HEK293 (cell line): Measurements from ENCODE around the gene RBM4.
A peak's percentile ranks its signal among the peaks of the same experiment; 100 is the strongest.

Experiments used
- FEZF1 ChIP-seq: fragments of 450-650 bp; formaldehyde crosslinking; IDR thresholded peaks from 2 replicates; pipeline ENCODE4 v1.5.1; 2016; ENCODE audit warnings: missing biosample characterization, missing genetic modification characterization
- GLI2 ChIP-seq: fragments of 450-650 bp; formaldehyde crosslinking; IDR thresholded peaks from 2 replicates; pipeline ENCODE4; 2017; ENCODE audit warnings: missing biosample characterization, missing genetic modification characterization, low read depth, borderline replicate concordance
- GLI4 ChIP-seq: fragments of 450-650 bp; formaldehyde crosslinking; IDR thresholded peaks from 2 replicates; pipeline ENCODE4 v1.5.1; 2016; ENCODE audit warnings: missing biosample characterization, missing genetic modification characterization
- HOXC10 ChIP-seq: sonication (generic); formaldehyde crosslinking; IDR thresholded peaks from 2 replicates; pipeline ENCODE4 v1.8.1; 2023; ENCODE audit warnings: mild to moderate bottlenecking, missing genetic modification reagents
- KLF16 ChIP-seq: fragments of 450-650 bp; formaldehyde crosslinking; IDR thresholded peaks from 2 replicates; pipeline ENCODE4 v1.5.1; 2017; ENCODE audit warnings: missing biosample characterization, missing genetic modification characterization
- SETDB1 ChIP-seq: IDR thresholded peaks from one replicate; pipeline ENCODE4 v1.6.1; 2017; ENCODE audit warnings: mild to moderate bottlenecking, low read length, moderate library complexity, mixed read lengths; ENCODE audit not compliant: insufficient read length
- SP2 ChIP-seq: fragments of 450-650 bp; formaldehyde crosslinking; IDR thresholded peaks from 2 replicates; pipeline ENCODE4 v1.5.1; 2016; ENCODE audit warnings: missing biosample characterization, missing genetic modification characterization
- ZEB2 ChIP-seq: fragments of 450-650 bp; formaldehyde crosslinking; IDR thresholded peaks from 2 replicates; pipeline ENCODE4 v1.5.1; 2016; ENCODE audit warnings: missing biosample characterization, missing genetic modification characterization
- ZFHX2 ChIP-seq: fragments of 450-650 bp; formaldehyde crosslinking; conservative IDR thresholded peaks from 2 replicates; pipeline ENCODE4 v1.5.1; 2016; ENCODE audit warnings: missing biosample characterization, missing genetic modification characterization
- ZFP37 ChIP-seq: fragments of 450-650 bp; formaldehyde crosslinking; IDR thresholded peaks from 2 replicates; pipeline ENCODE4 v1.5.1; 2016; ENCODE audit warnings: missing biosample characterization, missing genetic modification characterization
- ZFP69B ChIP-seq: fragments of 450-650 bp; formaldehyde crosslinking; IDR thresholded peaks from 2 replicates; pipeline ENCODE4 v1.5.1; 2016; ENCODE audit warnings: missing biosample characterization, missing genetic modification characterization
- ZNF155 ChIP-seq: fragments of 450-650 bp; formaldehyde crosslinking; IDR thresholded peaks from 2 replicates; pipeline ENCODE4 v1.5.1; 2016; ENCODE audit warnings: missing biosample characterization, missing genetic modification characterization
- ZNF211 ChIP-seq: fragments of 450-650 bp; formaldehyde crosslinking; IDR thresholded peaks from 2 replicates; pipeline ENCODE4 v1.5.1; 2016; ENCODE audit warnings: low read depth, missing biosample characterization, missing genetic modification characterization
- ZNF239 ChIP-seq: fragments of 450-650 bp; formaldehyde crosslinking; IDR thresholded peaks from 2 replicates; pipeline ENCODE4 v1.5.1; 2016; ENCODE audit warnings: missing biosample characterization, missing genetic modification characterization
- ZNF366 ChIP-seq: fragments of 450-650 bp; formaldehyde crosslinking; conservative IDR thresholded peaks from 2 replicates; pipeline ENCODE4 v1.5.1; 2016; ENCODE audit warnings: missing biosample characterization, missing genetic modification characterization
- ZNF521 ChIP-seq: fragments of 450-650 bp; formaldehyde crosslinking; IDR thresholded peaks from 2 replicates; pipeline ENCODE4 v1.5.1; 2017; ENCODE audit warnings: missing biosample characterization, mild to moderate bottlenecking, missing genetic modification characterization
- ZNF561 ChIP-seq: fragments of 450-650 bp; IDR thresholded peaks from 2 replicates; pipeline ENCODE4 v1.5.1; 2018; ENCODE audit warnings: missing biosample characterization, missing genetic modification characterization, borderline replicate concordance
- ZNF596 ChIP-seq: fragments of 450-650 bp; IDR thresholded peaks from 2 replicates; pipeline ENCODE4 v1.5.0; 2018; ENCODE audit warnings: missing biosample characterization, mild to moderate bottlenecking, missing genetic modification characterization, moderate library complexity
- ZNF610 ChIP-seq: fragments of 450-650 bp; formaldehyde crosslinking; IDR thresholded peaks from 2 replicates; pipeline ENCODE4 v1.5.1; 2016; ENCODE audit warnings: missing biosample characterization, missing genetic modification characterization, borderline replicate concordance
- ZNF660 ChIP-seq: fragments of 450-650 bp; IDR thresholded peaks from 2 replicates; pipeline ENCODE4 v1.5.1; 2018; ENCODE audit warnings: missing biosample characterization, mild to moderate bottlenecking, missing genetic modification characterization
- TF ChIP-seq, protein P1 (sequence below): fragments of 450-650 bp; formaldehyde crosslinking; IDR thresholded peaks from 2 replicates; pipeline ENCODE4 v1.5.1; 2017; ENCODE audit warnings: missing biosample characterization, missing genetic modification characterization
- TF ChIP-seq, protein P2 (sequence below): fragments of 450-650 bp; formaldehyde crosslinking; IDR thresholded peaks from 2 replicates; pipeline ENCODE4 v1.5.1; 2016; ENCODE audit warnings: missing biosample characterization, missing genetic modification characterization
- TF ChIP-seq, protein P3 (sequence below): fragments of 450-650 bp; formaldehyde crosslinking; IDR thresholded peaks from 2 replicates; pipeline ENCODE4 v1.5.1; 2017; ENCODE audit warnings: missing biosample characterization, missing genetic modification characterization
- TF ChIP-seq, protein P4 (sequence below): fragments of 450-650 bp; formaldehyde crosslinking; IDR thresholded peaks from 2 replicates; pipeline ENCODE4 v1.5.1; 2016; ENCODE audit warnings: missing biosample characterization, missing genetic modification characterization
- TF ChIP-seq, protein P5 (sequence below): fragments of 450-650 bp; formaldehyde crosslinking; IDR thresholded peaks from 2 replicates; pipeline ENCODE4 v1.5.1; 2016; ENCODE audit warnings: missing biosample characterization, missing genetic modification characterization
- TF ChIP-seq, protein P6 (sequence below): fragments of 450-650 bp; formaldehyde crosslinking; optimal IDR thresholded peaks from 2 replicates; pipeline ENCODE3; 2016; ENCODE audit warnings: missing biosample characterization, mild to moderate bottlenecking, missing genetic modification characterization
- TF ChIP-seq, protein P7 (sequence below): fragments of 450-650 bp; formaldehyde crosslinking; IDR thresholded peaks from 2 replicates; pipeline ENCODE4 v1.5.1; 2017; ENCODE audit warnings: missing biosample characterization, mild to moderate bottlenecking, missing genetic modification characterization, moderate library complexity
- TF ChIP-seq, protein P8 (sequence below): fragments of 450-650 bp; formaldehyde crosslinking; IDR thresholded peaks from 2 replicates; pipeline ENCODE4 v1.5.1; 2016; ENCODE audit warnings: missing biosample characterization, missing genetic modification characterization

RBM4 gene

DNA sequence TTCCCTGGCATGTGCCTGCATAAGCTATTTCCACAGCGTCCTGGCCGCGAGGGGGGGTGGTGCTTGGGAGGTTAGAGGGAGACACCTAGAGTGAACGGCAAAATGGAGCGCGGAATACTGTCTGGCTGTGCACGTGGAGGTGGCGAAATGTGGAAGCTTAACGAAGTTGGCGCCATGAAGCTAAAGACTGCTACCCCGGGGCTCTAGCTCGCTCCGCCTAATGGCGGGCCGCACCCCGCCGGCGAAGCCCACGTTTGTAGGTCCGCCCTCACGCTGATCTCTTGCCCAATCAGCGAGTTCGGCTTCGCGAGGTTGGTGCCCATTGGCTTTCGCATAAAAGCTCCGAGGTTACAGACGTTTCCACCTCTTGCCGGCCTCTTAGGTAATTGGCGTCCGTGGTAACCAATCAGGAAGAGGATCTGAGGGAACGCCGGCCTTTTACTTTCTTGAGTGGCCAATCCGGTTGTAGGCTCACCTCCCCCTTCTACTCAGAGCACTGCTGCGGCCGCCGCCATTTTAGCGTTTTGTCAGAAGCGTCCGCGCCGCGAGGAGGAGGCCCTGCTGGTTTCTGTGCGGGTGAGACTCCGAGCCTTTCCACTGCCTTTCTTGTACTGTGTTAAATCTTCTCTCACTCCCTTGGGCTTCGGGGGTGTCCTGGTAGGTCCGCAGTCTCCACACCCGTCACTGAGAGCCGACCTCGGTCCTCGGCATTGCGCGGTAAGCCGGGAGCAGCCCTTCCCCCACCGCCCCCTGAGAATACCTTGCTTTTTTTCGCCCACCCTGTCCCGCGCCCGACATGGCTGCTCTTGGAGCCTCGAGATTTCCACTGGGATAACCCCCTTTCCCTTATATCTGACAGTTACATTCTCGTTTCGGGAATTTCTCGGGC, at the start of gene RBM4 (continued):
- TF ChIP-seq, protein P1, sequence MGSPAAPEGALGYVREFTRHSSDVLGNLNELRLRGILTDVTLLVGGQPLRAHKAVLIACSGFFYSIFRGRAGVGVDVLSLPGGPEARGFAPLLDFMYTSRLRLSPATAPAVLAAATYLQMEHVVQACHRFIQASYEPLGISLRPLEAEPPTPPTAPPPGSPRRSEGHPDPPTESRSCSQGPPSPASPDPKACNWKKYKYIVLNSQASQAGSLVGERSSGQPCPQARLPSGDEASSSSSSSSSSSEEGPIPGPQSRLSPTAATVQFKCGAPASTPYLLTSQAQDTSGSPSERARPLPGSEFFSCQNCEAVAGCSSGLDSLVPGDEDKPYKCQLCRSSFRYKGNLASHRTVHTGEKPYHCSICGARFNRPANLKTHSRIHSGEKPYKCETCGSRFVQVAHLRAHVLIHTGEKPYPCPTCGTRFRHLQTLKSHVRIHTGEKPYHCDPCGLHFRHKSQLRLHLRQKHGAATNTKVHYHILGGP (tag by site-specific recombination), result no peak
- TF ChIP-seq, protein P2, sequence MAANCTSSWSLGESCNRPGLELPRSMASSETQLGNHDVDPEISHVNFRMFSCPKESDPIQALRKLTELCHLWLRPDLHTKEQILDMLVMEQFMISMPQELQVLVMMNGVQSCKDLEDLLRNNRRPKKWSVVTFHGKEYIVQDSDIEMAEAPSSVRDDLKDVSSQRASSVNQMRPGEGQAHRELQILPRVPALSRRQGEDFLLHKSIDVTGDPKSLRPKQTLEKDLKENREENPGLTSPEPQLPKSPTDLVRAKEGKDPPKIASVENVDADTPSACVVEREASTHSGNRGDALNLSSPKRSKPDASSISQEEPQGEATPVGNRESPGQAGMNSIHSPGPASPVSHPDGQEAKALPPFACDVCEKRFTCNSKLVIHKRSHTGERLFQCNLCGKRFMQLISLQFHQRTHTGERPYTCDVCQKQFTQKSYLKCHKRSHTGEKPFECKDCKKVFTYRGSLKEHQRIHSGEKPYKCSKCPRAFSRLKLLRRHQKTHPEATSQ, result no peak
- TF ChIP-seq, protein P3, sequence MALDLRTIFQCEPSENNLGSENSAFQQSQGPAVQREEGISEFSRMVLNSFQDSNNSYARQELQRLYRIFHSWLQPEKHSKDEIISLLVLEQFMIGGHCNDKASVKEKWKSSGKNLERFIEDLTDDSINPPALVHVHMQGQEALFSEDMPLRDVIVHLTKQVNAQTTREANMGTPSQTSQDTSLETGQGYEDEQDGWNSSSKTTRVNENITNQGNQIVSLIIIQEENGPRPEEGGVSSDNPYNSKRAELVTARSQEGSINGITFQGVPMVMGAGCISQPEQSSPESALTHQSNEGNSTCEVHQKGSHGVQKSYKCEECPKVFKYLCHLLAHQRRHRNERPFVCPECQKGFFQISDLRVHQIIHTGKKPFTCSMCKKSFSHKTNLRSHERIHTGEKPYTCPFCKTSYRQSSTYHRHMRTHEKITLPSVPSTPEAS (tag by site-specific recombination), result no peak
- TF ChIP-seq, protein P4, sequence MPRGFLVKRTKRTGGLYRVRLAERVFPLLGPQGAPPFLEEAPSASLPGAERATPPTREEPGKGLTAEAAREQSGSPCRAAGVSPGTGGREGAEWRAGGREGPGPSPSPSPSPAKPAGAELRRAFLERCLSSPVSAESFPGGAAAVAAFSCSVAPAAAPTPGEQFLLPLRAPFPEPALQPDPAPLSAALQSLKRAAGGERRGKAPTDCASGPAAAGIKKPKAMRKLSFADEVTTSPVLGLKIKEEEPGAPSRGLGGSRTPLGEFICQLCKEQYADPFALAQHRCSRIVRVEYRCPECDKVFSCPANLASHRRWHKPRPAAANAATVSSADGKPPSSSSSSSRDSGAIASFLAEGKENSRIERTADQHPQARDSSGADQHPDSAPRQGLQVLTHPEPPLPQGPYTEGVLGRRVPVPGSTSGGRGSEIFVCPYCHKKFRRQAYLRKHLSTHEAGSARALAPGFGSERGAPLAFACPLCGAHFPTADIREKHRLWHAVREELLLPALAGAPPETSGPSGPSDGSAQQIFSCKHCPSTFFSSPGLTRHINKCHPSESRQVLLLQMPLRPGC (tag by site-specific recombination), result peak; percentile 58
- TF ChIP-seq, protein P5, sequence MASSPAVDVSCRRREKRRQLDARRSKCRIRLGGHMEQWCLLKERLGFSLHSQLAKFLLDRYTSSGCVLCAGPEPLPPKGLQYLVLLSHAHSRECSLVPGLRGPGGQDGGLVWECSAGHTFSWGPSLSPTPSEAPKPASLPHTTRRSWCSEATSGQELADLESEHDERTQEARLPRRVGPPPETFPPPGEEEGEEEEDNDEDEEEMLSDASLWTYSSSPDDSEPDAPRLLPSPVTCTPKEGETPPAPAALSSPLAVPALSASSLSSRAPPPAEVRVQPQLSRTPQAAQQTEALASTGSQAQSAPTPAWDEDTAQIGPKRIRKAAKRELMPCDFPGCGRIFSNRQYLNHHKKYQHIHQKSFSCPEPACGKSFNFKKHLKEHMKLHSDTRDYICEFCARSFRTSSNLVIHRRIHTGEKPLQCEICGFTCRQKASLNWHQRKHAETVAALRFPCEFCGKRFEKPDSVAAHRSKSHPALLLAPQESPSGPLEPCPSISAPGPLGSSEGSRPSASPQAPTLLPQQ (tag by site-specific recombination), result 0 out of 2 replicates have a peak, but pooled peaks have one; percentile 14
- TF ChIP-seq GLI4 (tag by site-specific recombination) (peak; percentile 82; the same call in 1 of the 2 replicates), ZNF660 (tag by site-specific recombination) (peak; percentile 19; the same call in 1 of the 2 replicates), HOXC10 (CRISPR knock-in tag) (no peak), SETDB1 (no peak), SP2 (tag by site-specific recombination) (peak; percentile 92), ZNF155 (no peak), ZNF239 (tag by site-specific recombination) (no peak), ZNF211 (tag by site-specific recombination) (no peak), ZFP37 (no peak; the same call in 1 of the 2 replicates), ZFP69B (tag by site-specific recombination) (peak; percentile 63), ZFHX2 (tag by site-specific recombination) (peak; percentile 43), ZNF366 (peak; percentile 32; the same call in 1 of the 2 replicates), KLF16 (peak; percentile 65; the same call in 1 of the 2 replicates), ZNF521 (tag by site-specific recombination) (no peak), ZNF596 (tag by site-specific recombination) (0 out of 2 replicates have a peak, but pooled peaks have one; percentile 44), ZNF610 (tag by site-specific recombination) (no peak), ZNF561 (tag by site-specific recombination) (no peak), GLI2 (tag by site-specific recombination) (no peak), ZEB2 (tag by site-specific recombination) (peak; percentile 92), FEZF1 (tag by site-specific recombination) (no peak)
- TF ChIP-seq, protein P6, sequence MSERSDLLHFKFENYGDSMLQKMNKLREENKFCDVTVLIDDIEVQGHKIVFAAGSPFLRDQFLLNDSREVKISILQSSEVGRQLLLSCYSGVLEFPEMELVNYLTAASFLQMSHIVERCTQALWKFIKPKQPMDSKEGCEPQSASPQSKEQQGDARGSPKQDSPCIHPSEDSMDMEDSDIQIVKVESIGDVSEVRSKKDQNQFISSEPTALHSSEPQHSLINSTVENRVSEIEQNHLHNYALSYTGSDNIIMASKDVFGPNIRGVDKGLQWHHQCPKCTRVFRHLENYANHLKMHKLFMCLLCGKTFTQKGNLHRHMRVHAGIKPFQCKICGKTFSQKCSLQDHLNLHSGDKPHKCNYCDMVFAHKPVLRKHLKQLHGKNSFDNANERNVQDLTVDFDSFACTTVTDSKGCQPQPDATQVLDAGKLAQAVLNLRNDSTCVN, result peak; percentile 57
- TF ChIP-seq, protein P7, sequence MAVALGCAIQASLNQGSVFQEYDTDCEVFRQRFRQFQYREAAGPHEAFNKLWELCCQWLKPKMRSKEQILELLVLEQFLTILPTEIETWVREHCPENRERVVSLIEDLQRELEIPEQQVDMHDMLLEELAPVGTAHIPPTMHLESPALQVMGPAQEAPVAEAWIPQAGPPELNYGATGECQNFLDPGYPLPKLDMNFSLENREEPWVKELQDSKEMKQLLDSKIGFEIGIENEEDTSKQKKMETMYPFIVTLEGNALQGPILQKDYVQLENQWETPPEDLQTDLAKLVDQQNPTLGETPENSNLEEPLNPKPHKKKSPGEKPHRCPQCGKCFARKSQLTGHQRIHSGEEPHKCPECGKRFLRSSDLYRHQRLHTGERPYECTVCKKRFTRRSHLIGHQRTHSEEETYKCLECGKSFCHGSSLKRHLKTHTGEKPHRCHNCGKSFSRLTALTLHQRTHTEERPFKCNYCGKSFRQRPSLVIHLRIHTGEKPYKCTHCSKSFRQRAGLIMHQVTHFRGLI, result peak; percentile 23; the same call in 1 of the 2 replicates
- TF ChIP-seq, protein P8, sequence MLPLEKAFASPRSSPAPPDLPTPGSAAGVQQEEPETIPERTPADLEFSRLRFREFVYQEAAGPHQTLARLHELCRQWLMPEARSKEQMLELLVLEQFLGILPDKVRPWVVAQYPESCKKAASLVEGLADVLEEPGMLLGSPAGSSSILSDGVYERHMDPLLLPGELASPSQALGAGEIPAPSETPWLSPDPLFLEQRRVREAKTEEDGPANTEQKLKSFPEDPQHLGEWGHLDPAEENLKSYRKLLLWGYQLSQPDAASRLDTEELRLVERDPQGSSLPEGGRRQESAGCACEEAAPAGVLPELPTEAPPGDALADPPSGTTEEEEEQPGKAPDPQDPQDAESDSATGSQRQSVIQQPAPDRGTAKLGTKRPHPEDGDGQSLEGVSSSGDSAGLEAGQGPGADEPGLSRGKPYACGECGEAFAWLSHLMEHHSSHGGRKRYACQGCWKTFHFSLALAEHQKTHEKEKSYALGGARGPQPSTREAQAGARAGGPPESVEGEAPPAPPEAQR (tag by site-specific recombination), result no peak
